Measurements from ENCODE around the gene SLC22A12.

The SLC22A12 gene

GRCh38 chr11:64631675-64632074, 40.7 kb downstream of the SLC22A12 start:
- Mint-ChIP-seq H3K27me3 (peaks cover 12% of the 10 kb centered on the region), H3K27ac (no peak overlapping the region), H3K4me3 (no peak overlapping the region), H3K4me1 (peaks cover 6% of the 10 kb centered on the region), H3K36me3 (ENCODE audit: low read depth) (no peaks in the 10 kb centered on the region), H3K9me3 (no peaks in the 10 kb centered on the region)
- DNase-seq (no peak), ATAC-seq (no peak)

DNA sequence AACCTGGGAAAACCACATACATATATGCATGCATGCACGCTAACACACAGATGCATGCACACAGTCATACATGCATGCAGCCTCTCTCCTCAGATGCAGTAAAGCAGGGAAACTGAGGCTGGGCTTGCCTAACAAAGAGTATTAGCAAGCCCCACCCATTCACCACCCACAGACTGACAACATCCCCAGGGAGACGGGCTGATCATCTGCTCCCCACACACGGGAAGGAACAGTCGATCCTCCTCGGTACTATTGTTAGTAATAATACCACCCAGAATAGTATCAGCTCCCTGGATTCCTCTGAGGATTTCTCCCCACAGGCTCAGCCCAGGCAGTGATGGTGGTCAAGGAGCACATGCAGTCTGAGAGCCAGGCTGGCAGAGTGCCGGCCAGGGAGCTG, 41.2 kb downstream of the SLC22A12 start:
- no peak overlapping the region for H3K27ac Mint-ChIP-seq
- ATAC-seq (no peak), DNase-seq (no peak)
- H3K4me3 Mint-ChIP-seq: no peak overlapping the region
- H3K27me3 Mint-ChIP-seq: peaks cover 12% of the 10 kb centered on the region
- no peaks in the 10 kb centered on the region for H3K36me3 Mint-ChIP-seq (ENCODE audit: low read depth)
- H3K9me3 Mint-ChIP-seq: no peaks in the 10 kb centered on the region
- H3K4me1 Mint-ChIP-seq: peaks cover 6% of the 10 kb centered on the region

DNA sequence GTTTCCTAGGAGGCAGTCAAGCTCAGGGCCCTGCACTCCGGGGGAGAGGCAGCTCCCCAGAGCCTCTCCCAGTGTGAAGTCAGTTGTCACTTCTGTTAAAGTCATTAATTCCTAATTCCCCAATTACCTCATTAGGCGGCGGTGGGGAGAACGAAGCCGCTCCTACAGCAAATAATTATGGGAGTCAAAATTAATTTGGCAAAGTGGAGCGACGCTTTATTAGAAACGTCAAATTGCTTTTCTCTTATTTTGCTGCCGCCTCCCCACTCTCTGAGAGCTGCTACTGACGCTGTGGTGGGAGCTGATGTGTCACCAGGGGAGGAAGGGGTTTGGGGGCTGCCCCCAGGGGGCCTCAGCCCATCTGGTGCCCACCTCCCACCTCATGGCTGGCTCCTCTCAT, 41.6 kb downstream of the SLC22A12 start:
- Mint-ChIP-seq H3K36me3 (ENCODE audit: low read depth) (no peaks in the 10 kb centered on the region), H3K9me3 (no peaks in the 10 kb centered on the region), H3K27ac (no peak overlapping the region), H3K27me3 (peaks cover 12% of the 10 kb centered on the region), H3K4me3 (no peak overlapping the region), H3K4me1 (peaks cover 6% of the 10 kb centered on the region)
- DNase-seq: no peak
- no peak for ATAC-seq

GRCh38 chr11:64633555-64634159, 42.6 kb downstream of the SLC22A12 start:
- Mint-ChIP-seq H3K9me3 (no peaks in the 10 kb centered on the region), H3K36me3 (ENCODE audit: low read depth) (no peaks in the 10 kb centered on the region), H3K27me3 (peaks cover 13% of the 10 kb centered on the region), H3K27ac (no peak overlapping the region), H3K4me1 (peaks cover 6% of the 10 kb centered on the region), H3K4me3 (no peak overlapping the region)
- no peak for ATAC-seq
- DNase-seq: no peak

GRCh38 chr11:64637334-64638017, 46.5 kb downstream of the SLC22A12 start:
- DNase-seq (no peak), ATAC-seq (no peak)
- Mint-ChIP-seq H3K4me1 (peaks cover 8% of the 10 kb centered on the region), H3K9me3 (no peaks in the 10 kb centered on the region), H3K36me3 (ENCODE audit: low read depth) (no peaks in the 10 kb centered on the region), H3K27ac (no peak overlapping the region), H3K27me3 (peaks cover 13% of the 10 kb centered on the region), H3K4me3 (no peak overlapping the region)

DNA sequence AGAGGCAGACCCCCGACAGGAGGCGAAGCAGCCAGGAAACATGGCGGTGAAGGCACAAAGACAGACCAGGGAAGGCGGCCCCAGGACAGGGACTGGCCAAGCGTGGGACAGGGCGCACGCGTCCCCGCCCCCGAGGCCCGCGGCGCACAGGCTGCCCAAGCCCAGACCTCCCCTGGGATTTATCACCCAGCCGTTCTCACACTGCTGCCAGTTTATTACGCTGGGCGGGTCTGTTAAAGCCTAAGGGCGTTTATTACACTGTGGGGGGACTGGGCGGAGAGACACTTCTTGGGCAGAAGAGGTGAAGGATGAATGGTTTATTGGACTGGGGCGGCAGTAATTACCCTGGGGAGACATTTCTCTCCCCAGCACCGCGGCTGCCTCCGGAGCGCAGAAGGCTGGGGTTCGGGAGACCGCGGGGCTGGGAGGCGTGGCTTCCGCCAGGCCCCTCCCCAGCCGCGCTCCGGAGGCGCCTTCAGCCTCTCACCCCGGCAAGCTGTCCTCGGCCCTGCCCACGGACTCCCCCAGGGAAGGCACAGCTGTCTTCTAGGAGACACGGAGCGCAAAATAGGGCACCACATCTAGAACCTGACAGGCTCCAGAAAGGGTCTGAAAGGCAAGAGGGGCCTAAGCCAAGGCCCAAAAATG, 47.1 kb downstream of the SLC22A12 start:
- Mint-ChIP-seq H3K9me3 (no peaks in the 10 kb centered on the region), H3K27ac (no peak overlapping the region), H3K4me3 (no peak overlapping the region), H3K36me3 (ENCODE audit: low read depth) (no peaks in the 10 kb centered on the region), H3K27me3 (peaks cover 13% of the 10 kb centered on the region), H3K4me1 (peaks cover 8% of the 10 kb centered on the region)
- DNase-seq (no peak), ATAC-seq (no peak)

DNA sequence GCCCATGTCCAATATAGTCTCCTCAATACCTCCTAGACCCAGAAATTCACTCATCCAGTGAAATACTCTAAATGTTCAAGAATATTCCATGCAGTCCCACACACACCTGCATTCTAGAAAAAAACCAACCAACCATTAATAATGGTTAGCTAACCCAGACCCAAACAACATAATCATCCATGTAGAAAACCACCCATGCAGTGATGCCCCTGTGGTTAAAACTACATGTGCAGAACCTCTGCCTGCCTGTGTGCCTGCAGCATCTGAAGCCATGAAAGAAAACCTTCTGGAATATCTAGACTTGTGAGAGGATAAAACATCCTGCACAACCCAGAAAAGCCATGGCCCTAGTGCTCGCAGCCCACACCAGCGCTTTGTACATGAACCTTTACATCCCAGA, 47.8 kb downstream of the SLC22A12 start:
- ATAC-seq: no peak
- peaks cover 16% of the 10 kb centered on the region for H3K27me3 Mint-ChIP-seq
- H3K4me3 Mint-ChIP-seq: no peak overlapping the region
- H3K27ac Mint-ChIP-seq: no peak overlapping the region
- no peaks in the 10 kb centered on the region for H3K36me3 Mint-ChIP-seq (ENCODE audit: low read depth)
- no peak for DNase-seq
- peaks cover 3% of the 10 kb centered on the region for H3K4me1 Mint-ChIP-seq
- no peaks in the 10 kb centered on the region for H3K9me3 Mint-ChIP-seq

DNA sequence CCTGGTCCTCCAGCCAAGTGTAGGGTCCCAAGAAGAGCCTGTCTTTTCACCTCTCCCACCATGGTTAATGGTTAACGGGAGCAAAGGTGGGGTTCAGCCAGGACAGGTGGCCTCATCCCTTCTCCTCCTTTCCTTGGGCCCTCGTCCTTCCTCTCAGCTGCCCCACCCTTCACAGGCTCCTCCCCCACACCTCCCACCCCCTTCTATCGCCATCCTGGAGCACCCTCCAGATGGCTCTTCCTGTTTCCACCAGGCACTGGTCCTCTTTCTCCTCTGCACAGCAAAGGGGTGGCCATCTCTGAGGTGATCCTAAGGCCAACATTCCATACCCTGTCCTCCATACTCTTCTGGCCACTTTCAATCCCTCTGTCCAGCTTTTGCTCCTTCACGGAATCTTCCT, 48.9 kb downstream of the SLC22A12 start:
- Mint-ChIP-seq H3K9me3 (no peaks in the 10 kb centered on the region), H3K36me3 (ENCODE audit: low read depth) (no peaks in the 10 kb centered on the region), H3K27me3 (peaks cover 24% of the 10 kb centered on the region), H3K4me3 (no peak overlapping the region), H3K4me1 (peaks cover 2% of the 10 kb centered on the region), H3K27ac (no peak overlapping the region)
- DNase-seq (no peak), ATAC-seq (no peak)

DNA sequence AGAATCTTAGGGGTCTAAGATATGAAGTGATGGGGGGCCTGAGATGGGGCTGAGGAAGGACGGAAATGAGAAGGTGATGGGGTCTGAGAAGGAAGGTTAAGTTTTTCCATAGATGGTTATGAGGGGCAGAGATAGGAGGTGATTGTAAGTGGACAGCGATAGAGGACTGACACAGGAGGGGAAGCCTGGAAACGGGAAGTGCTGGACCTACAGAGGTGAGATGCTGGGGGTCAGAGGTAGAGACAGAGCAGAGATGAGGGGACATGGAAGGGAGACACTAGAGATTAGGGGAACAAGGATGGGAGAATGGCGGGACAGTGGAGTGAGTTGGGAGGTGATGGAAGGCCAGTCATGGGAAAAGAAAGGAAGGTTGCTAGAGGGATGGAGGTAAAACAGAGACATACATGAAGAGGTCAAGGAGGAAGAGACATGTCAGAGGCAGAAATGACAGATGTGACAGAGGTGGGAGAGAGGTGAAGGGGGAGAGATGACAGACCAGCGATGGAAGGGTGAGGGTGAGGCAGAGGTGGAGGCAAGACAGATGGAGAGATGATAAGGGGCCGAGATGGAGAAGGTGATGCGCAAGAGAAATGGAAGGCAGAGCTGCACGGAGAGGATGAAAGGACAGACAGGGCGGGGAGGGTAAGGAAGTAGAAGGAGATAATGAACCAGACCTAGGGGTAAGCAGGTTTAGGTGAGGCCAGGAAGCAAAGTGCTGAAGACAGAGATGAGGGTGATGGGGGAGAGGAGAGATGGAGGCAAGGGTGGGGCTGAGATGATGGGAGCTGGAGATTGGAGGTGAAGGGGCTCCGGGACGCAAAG, 50.8 kb downstream of the SLC22A12 start:
- H3K36me3 Mint-ChIP-seq (ENCODE audit: low read depth): no peaks in the 10 kb centered on the region
- no peaks in the 10 kb centered on the region for H3K9me3 Mint-ChIP-seq
- H3K27me3 Mint-ChIP-seq: peaks cover 30% of the 10 kb centered on the region
- H3K4me1 Mint-ChIP-seq: peaks cover 2% of the 10 kb centered on the region
- DNase-seq: no peak
- ATAC-seq: no peak
- no peak overlapping the region for H3K4me3 Mint-ChIP-seq
- no peak overlapping the region for H3K27ac Mint-ChIP-seq

DNA sequence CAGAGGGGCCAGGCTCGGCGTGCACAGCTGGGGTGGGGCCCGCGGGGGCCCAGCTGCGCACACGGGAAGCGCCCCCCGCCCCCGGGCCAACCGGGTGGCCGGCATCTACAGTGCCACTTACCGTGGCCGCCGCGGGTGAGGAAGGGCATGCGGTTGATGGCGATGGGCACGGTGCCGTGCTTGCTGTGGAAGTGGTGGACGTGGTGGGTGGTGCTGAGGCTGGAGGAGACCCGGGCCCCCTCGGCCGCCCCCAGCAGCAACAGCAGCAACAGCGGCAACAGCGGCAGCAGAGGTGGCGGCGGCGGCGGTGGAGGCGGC, 51.4 kb downstream of the SLC22A12 start:
- no peaks in the 10 kb centered on the region for H3K36me3 Mint-ChIP-seq (ENCODE audit: low read depth)
- H3K27me3 Mint-ChIP-seq: peaks cover 30% of the 10 kb centered on the region
- no peak overlapping the region for H3K27ac Mint-ChIP-seq
- no peaks in the 10 kb centered on the region for H3K9me3 Mint-ChIP-seq
- H3K4me1 Mint-ChIP-seq: peaks cover 2% of the 10 kb centered on the region
- DNase-seq (no peak), ATAC-seq (no peak)
- no peak overlapping the region for H3K4me3 Mint-ChIP-seq

GRCh38 chr11:64642871-64643255, 51.8 kb downstream of the SLC22A12 start:
- ATAC-seq: no peak
- Mint-ChIP-seq H3K4me3 (no peak overlapping the region), H3K27ac (no peak overlapping the region), H3K36me3 (ENCODE audit: low read depth) (no peaks in the 10 kb centered on the region), H3K9me3 (no peaks in the 10 kb centered on the region), H3K4me1 (peaks cover 2% of the 10 kb centered on the region), H3K27me3 (peaks cover 30% of the 10 kb centered on the region)
- DNase-seq: no peak

- no peak for ATAC-seq
- H3K4me1 Mint-ChIP-seq: peaks cover 2% of the 10 kb centered on the region
- DNase-seq: no peak
- no peak overlapping the region for H3K4me3 Mint-ChIP-seq
- no peaks in the 10 kb centered on the region for H3K36me3 Mint-ChIP-seq (ENCODE audit: low read depth)
- H3K27ac Mint-ChIP-seq: no peak overlapping the region
- H3K27me3 Mint-ChIP-seq: peaks cover 30% of the 10 kb centered on the region
- H3K9me3 Mint-ChIP-seq: no peaks in the 10 kb centered on the region
These were observed 52.3 kb downstream of the SLC22A12 start for GRCh38 chr11:64643256-64643881.

- ATAC-seq: no peak
- H3K27me3 Mint-ChIP-seq: peaks cover 28% of the 10 kb centered on the region
- H3K36me3 Mint-ChIP-seq (ENCODE audit: low read depth): no peaks in the 10 kb centered on the region
- no peaks in the 10 kb centered on the region for H3K4me1 Mint-ChIP-seq
- H3K9me3 Mint-ChIP-seq: no peaks in the 10 kb centered on the region
- H3K27ac Mint-ChIP-seq: no peak overlapping the region
- no peak for DNase-seq
- no peak overlapping the region for H3K4me3 Mint-ChIP-seq
These were observed 53.1 kb downstream of the SLC22A12 start for GRCh38 chr11:64643920-64644646.

- peaks cover 28% of the 10 kb centered on the region for H3K27me3 Mint-ChIP-seq
These were observed 53.7 kb downstream of the SLC22A12 start for GRCh38 chr11:64644647-64645275.

More at GRCh38 chr11:64644647-64645275, 53.7 kb downstream of the SLC22A12 start:
- Mint-ChIP-seq H3K9me3 (no peaks in the 10 kb centered on the region), H3K4me1 (no peaks in the 10 kb centered on the region), H3K36me3 (ENCODE audit: low read depth) (no peaks in the 10 kb centered on the region), H3K4me3 (no peak overlapping the region), H3K27ac (no peak overlapping the region)
- ATAC-seq (no peak), DNase-seq (no peak)

Measured in activated naive CD8-positive, alpha-beta T cell treated with anti-CD3 and anti-CD28 coated beads, Interleukin-2, amount 50 U/mL, for 24 hours (primary cell).